Measurements from ENCODE around the gene HP. TPM values are rescaled to one million over a fixed set of nuclear protein-coding genes. Genes with fewer than 3 reads are reported as not detected.

The HP gene
- total RNA-seq, 2 donors from 2014 or later: 3.6 to 15.5 TPM

GRCh38 chr16:72060405-72060804 lies 6.1 kb downstream of the HP start:
- ATAC-seq (no peak), DNase-seq (no peak)
- H3K4me3 ChIP-seq: no peak overlapping the region
- 82 to 89% methylated on average over 9 of the region's 9 CpGs for WGBS, 2 donors
- H3K27ac ChIP-seq: no peak overlapping the region
- H3K27me3 ChIP-seq: no peaks in the 10 kb centered on the region
- H3K4me1 ChIP-seq: no peaks in the 10 kb centered on the region
- intact Hi-C loops (cut with DNase I): no loop called here
- H3K36me3 ChIP-seq (replicated peaks in 1 of 2; ENCODE audit: insufficient read depth in 1 of 2, low read depth in 2 of 2): no peaks in the 10 kb centered on the region
- no peak for TF ChIP-seq CTCF (IDR thresholded peaks at IDR 0.05)
- no peak for TF ChIP-seq POLR2A (IDR thresholded peaks at IDR 0.05)
- H3K9me3 ChIP-seq: no peaks in the 10 kb centered on the region

- H3K27ac ChIP-seq: no peak overlapping the region
- intact Hi-C loops (cut with DNase I): no loop called here
- H3K36me3 ChIP-seq (replicated peaks in 1 of 2; ENCODE audit: insufficient read depth in 1 of 2, low read depth in 2 of 2): no peaks in the 10 kb centered on the region
- TF ChIP-seq CTCF (IDR thresholded peaks at IDR 0.05): no peak
- no peak for TF ChIP-seq POLR2A (IDR thresholded peaks at IDR 0.05)
- H3K9me3 ChIP-seq: no peaks in the 10 kb centered on the region
- WGBS, 2 donors: 96 to 100% methylated on average over 1 of the region's 1 CpG
- no peaks in the 10 kb centered on the region for H3K27me3 ChIP-seq
- ATAC-seq (no peak), DNase-seq (no peak)
- no peak overlapping the region for H3K4me3 ChIP-seq
- H3K4me1 ChIP-seq: no peaks in the 10 kb centered on the region
Measured at GRCh38 chr16:72061564-72061963, 7.3 kb downstream of the HP start.

- no peaks in the 10 kb centered on the region for H3K4me1 ChIP-seq
- no peak for ATAC-seq
- intact Hi-C loops (cut with DNase I): no loop called here
Measured at GRCh38 chr16:72064361-72064894, 10.1 kb downstream of the HP start.

GRCh38 chr16:72066747-72067146 lies 12.4 kb downstream of the HP start:
- intact Hi-C loops (cut with DNase I): no loop called here
- peak; percentile 74 for ATAC-seq
- no peaks in the 10 kb centered on the region for H3K27me3 ChIP-seq
- 0% methylated on average over 1 of the region's 1 CpG for WGBS, 2 donors
- no peaks in the 10 kb centered on the region for H3K9me3 ChIP-seq
- no peak overlapping the region for H3K4me3 ChIP-seq
- TF ChIP-seq CTCF (IDR thresholded peaks at IDR 0.05) (peak in 6 of 7 experiments; percentile 37 to 65 (median 54)), POLR2A (IDR thresholded peaks at IDR 0.05) (no peak)
- DNase-seq: peak in 3 of 4 donors; percentile 10 to 32 (median 31)
- no peak overlapping the region for H3K27ac ChIP-seq
- H3K36me3 ChIP-seq (replicated peaks in 1 of 2; ENCODE audit: insufficient read depth in 1 of 2, low read depth in 2 of 2): no peaks in the 10 kb centered on the region
- no peaks in the 10 kb centered on the region for H3K4me1 ChIP-seq

More at GRCh38 chr16:72064361-72064894, 10.1 kb downstream of the HP start:
- WGBS, 2 donors: 82 to 87% methylated on average over 10 of the region's 10 CpGs
- Histone ChIP-seq H3K4me3 (no peak overlapping the region), H3K9me3 (no peaks in the 10 kb centered on the region), H3K27me3 (no peaks in the 10 kb centered on the region), H3K36me3 (replicated peaks in 1 of 2; ENCODE audit: insufficient read depth in 1 of 2, low read depth in 2 of 2) (no peaks in the 10 kb centered on the region), H3K27ac (no peak overlapping the region)
- TF ChIP-seq POLR2A (IDR thresholded peaks at IDR 0.05) (no peak), CTCF (IDR thresholded peaks at IDR 0.05) (no peak)
- DNase-seq: no peak

GRCh38 chr16:72068930-72069329 lies 14.6 kb downstream of the HP start:
- DNase-seq (no peak), ATAC-seq (no peak)
- Histone ChIP-seq H3K4me1 (peaks cover 20% of the 10 kb centered on the region), H3K27ac (no peak overlapping the region), H3K9me3 (no peaks in the 10 kb centered on the region), H3K36me3 (replicated peaks in 1 of 2; ENCODE audit: insufficient read depth in 1 of 2, low read depth in 2 of 2) (no peaks in the 10 kb centered on the region), H3K27me3 (no peaks in the 10 kb centered on the region), H3K4me3 (no peak overlapping the region)
- intact Hi-C loops (cut with DNase I): no loop called here
- TF ChIP-seq POLR2A (IDR thresholded peaks at IDR 0.05) (no peak), CTCF (IDR thresholded peaks at IDR 0.05) (no peak)
- 40 to 67% methylated on average over 4 of the region's 4 CpGs for WGBS, 2 donors

Data from body of pancreas (tissue), 4 donors.